ENCODE measurements around the gene TMEM92. TPM values are rescaled to one million over a fixed set of nuclear protein-coding genes. Genes with fewer than 3 reads are reported as not detected.
A peak's percentile ranks its signal among the peaks of the same experiment; 100 is the strongest.
"Not testable (repeated sequence)": the region's sequence is repeated elsewhere in the genome, so short reads cannot be mapped to it uniquely, and the experiment has no call there.

Gene TMEM92
- total RNA-seq, 4 donors from 2014 or later: 0.16 TPM; not detected in 3

- TF ChIP-seq POLR2A (IDR thresholded peaks at IDR 0.05): no peak
- no peak for TF ChIP-seq POLR2AphosphoS5 (IDR thresholded peaks at IDR 0.05)
- TF ChIP-seq, protein P1, sequence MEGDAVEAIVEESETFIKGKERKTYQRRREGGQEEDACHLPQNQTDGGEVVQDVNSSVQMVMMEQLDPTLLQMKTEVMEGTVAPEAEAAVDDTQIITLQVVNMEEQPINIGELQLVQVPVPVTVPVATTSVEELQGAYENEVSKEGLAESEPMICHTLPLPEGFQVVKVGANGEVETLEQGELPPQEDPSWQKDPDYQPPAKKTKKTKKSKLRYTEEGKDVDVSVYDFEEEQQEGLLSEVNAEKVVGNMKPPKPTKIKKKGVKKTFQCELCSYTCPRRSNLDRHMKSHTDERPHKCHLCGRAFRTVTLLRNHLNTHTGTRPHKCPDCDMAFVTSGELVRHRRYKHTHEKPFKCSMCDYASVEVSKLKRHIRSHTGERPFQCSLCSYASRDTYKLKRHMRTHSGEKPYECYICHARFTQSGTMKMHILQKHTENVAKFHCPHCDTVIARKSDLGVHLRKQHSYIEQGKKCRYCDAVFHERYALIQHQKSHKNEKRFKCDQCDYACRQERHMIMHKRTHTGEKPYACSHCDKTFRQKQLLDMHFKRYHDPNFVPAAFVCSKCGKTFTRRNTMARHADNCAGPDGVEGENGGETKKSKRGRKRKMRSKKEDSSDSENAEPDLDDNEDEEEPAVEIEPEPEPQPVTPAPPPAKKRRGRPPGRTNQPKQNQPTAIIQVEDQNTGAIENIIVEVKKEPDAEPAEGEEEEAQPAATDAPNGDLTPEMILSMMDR (IDR thresholded peaks at IDR 0.05): no peak
- TF ChIP-seq EP300 (IDR thresholded peaks at IDR 0.05): no peak
- no peaks in the 10 kb centered on the region for H3K27me3 ChIP-seq
- H3K4me3 ChIP-seq: no peak overlapping the region
- ATAC-seq: no peak
- H3K36me3 ChIP-seq: no peaks in the 10 kb centered on the region
- H3K4me1 ChIP-seq: peaks cover 0 to 17% (median 0%) of the 10 kb centered on the region in 3 donors
- no peak overlapping the region for H3K27ac ChIP-seq
- WGBS, 2 donors (ENCODE audit: low coverage in 1 of 2): 77 to 84% methylated on average over 5 to 7 of the region's 7 CpGs
- H3K9me3 ChIP-seq: no peaks in the 10 kb centered on the region
These were observed 9.4 kb downstream of the TMEM92 start for GRCh38 chr17:50283714-50284113.

GRCh38 chr17:50285941-50286340, 11.7 kb downstream of the TMEM92 start:
- no peak for TF ChIP-seq EP300 (IDR thresholded peaks at IDR 0.05)
- TF ChIP-seq POLR2A (IDR thresholded peaks at IDR 0.05): no peak
- TF ChIP-seq POLR2AphosphoS5 (IDR thresholded peaks at IDR 0.05): no peak
- TF ChIP-seq, protein P1 (IDR thresholded peaks at IDR 0.05): no peak
- ATAC-seq: no peak
- 70 to 77% methylated on average over 3 of the region's 3 CpGs for WGBS, 2 donors (ENCODE audit: low coverage in 1 of 2)
- H3K27me3 ChIP-seq: no peaks in the 10 kb centered on the region
- no peaks in the 10 kb centered on the region for H3K9me3 ChIP-seq
- no peak overlapping the region for H3K4me3 ChIP-seq
- no peaks in the 10 kb centered on the region for H3K36me3 ChIP-seq
- H3K27ac ChIP-seq: no peak overlapping the region
- H3K4me1 ChIP-seq: peaks cover 11 to 39% (median 14%) of the 10 kb centered on the region in 3 donors

- peaks cover 11 to 41% (median 14%) of the 10 kb centered on the region in 3 donors for H3K4me1 ChIP-seq
These were observed 13.0 kb downstream of the TMEM92 start for GRCh38 chr17:50287302-50287701.

DNA sequence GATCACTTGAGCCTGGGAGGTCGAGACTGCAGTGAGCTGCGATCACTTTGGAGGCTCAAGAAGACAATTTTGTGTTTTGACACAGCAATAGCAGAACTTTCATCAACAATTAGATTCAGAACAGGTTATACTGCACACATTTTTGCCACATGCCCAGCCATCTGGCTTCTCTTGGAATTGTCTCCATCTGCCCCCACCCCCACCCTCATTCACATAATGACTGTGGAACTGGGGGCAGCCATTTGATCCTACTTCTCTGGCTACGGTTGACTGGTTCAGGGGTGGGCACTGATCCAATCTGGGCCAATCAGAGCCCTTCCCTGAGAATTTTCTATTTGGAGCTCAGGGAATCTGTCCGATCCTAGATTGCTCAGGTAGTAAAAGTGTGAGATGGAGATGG, 14.0 kb downstream of the TMEM92 start:
- 90 to 94% methylated on average over 2 to 3 of the region's 4 CpGs for WGBS, 2 donors (ENCODE audit: low coverage in 1 of 2)
- peak overlapping the region in 3 of 4 donors; percentile 57 to 86 (median 85) for H3K27ac ChIP-seq
- TF ChIP-seq POLR2AphosphoS5 (IDR thresholded peaks at IDR 0.05) (no peak), EP300 (IDR thresholded peaks at IDR 0.05) (no peak), POLR2A (IDR thresholded peaks at IDR 0.05) (no peak)
- TF ChIP-seq, protein P1 (IDR thresholded peaks at IDR 0.05): no peak
- no peaks in the 10 kb centered on the region for H3K36me3 ChIP-seq
- H3K9me3 ChIP-seq: no peaks in the 10 kb centered on the region
- no peaks in the 10 kb centered on the region for H3K27me3 ChIP-seq
- no peak overlapping the region for H3K4me3 ChIP-seq
- ATAC-seq: no peak
- H3K4me1 ChIP-seq: peaks cover 11 to 41% (median 14%) of the 10 kb centered on the region in 3 donors

More at GRCh38 chr17:50287302-50287701, 13.0 kb downstream of the TMEM92 start:
- WGBS, 2 donors (ENCODE audit: low coverage in 1 of 2): 81% methylated on average over 4 of the region's 7 CpGs; no CpG with 5 or more reads in 1 of the 2 donors
- not testable (repeated sequence) for H3K36me3 ChIP-seq, H3K27ac ChIP-seq, ATAC-seq, H3K9me3 ChIP-seq, H3K4me3 ChIP-seq, H3K27me3 ChIP-seq

- H3K4me3 ChIP-seq: no peak overlapping the region
- no peaks in the 10 kb centered on the region for H3K9me3 ChIP-seq
- H3K27me3 ChIP-seq: no peaks in the 10 kb centered on the region
- no peaks in the 10 kb centered on the region for H3K36me3 ChIP-seq
- peak overlapping the region; percentile 85 to 90 (median 87) for H3K27ac ChIP-seq
- H3K4me1 ChIP-seq: peaks cover 11 to 41% (median 14%) of the 10 kb centered on the region in 3 donors
- ATAC-seq: peak; percentile 39
- peak; percentile 67 for TF ChIP-seq POLR2AphosphoS5 (IDR thresholded peaks at IDR 0.05)
- TF ChIP-seq, protein P1 (IDR thresholded peaks at IDR 0.05): no peak
- WGBS, 2 donors (ENCODE audit: low coverage in 1 of 2): 40 to 55% methylated on average over 3 of the region's 3 CpGs
These were observed 15.0 kb downstream of the TMEM92 start for GRCh38 chr17:50289278-50289677.
